Posterior vena cava (tissue), 2 donors: ENCODE results near the gene TFB2M. TPM values are rescaled to one million over a fixed set of nuclear protein-coding genes. Genes with fewer than 3 reads are reported as not detected.

Experiments used
- DNase-seq: peaks from one replicate; pipeline ENCODE4 v3.0.0-alpha.2; 2020; ENCODE audit warnings: low spot score
- intact Hi-C, 2 donors: fragments of 100-400 bp; cut with DNase I; formaldehyde crosslinking; loops; one replicate each; pipeline versions ENCODE4 v1.14.1 to v1.14.2; 2022 to 2023
- total RNA-seq, 2 donors: library from RNA; stranded (reverse); fragmentation: NEBNext Ultra II Directional; extraction: Animal tissue kit (Norgen Biotek cat#: 25700); gene quantifications; one replicate each; pipeline ENCODE4 v1.2.1, GENCODE V29; 2021
- donor health status: DM: yes; HTN: yes; CAD: no.
- donor health status: DM: yes; HTN: yes; CAD: no.

The TFB2M gene
- total RNA-seq, 2 donors from 2014 or later: 6.9 to 7.3 TPM

DNA sequence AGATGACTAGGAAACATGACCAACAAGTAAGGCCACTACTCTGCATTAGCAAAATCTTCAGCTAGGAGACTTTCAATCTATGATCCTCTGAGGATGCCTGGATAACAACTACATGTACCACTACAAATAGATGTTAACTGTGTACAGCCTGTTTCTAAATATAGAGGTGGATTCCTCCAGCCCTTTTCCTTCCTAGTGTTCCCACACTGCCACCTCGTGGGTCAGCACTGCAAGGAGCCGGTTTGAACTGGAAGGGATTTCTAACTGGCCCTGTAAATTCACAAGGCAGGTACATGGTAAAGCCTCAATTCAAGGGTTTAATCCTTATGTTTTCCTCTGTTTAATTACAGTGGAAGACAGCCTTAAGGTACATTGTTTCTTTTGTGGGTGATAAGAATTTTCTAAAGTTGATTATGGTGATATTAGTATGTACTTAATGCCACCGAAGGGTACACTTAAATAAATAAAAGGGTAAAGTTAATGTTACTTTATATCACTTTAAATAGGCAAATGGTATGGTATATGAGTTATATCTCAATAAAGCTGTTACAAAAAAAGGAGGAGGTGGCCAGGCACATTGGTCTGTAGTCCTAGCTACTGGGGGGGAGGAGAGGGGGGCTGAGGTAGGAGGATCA lies 73.3 kb downstream of the TFB2M start:
- intact Hi-C loops: loop anchor here in 1 of 2 donors (2.0 kb wide), 1 partner anchor 1340 kb away; no protein-coding TSS in a partner anchor
- peak; percentile 85 for DNase-seq

DNA sequence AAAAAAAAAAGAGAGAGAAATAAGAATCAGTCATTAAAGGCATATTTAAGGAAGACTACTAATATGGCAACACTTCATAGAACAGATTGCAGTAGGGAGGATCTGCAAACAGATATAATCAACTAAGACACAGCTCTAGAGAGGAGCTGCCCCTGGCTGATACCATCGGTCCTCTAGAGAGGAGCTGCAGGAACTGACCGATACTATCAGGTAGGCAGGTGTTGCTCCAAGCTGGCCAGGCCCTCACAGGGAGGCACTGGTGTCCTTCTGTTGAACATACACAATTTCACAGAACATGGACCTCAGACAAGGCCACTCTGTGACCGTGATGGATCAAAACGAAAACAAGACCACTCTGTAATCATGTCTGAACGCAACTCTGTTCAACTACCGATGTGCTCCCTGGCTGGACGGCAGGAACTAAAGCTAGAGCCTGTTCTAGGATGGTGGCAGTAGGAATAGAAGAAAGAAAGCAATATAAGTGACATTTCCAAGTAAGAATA lies 74.5 kb downstream of the TFB2M start:
- intact Hi-C loops: loop anchor here in 1 of 2 donors (2.0 kb wide), 1 partner anchor 1339 kb away; no protein-coding TSS in a partner anchor
- DNase-seq: no peak

Other genes with a start within 250 kb of the TFB2M start
- gene SMYD3, start 59.0 kb downstream of the TFB2M start, total RNA-seq: 10 to 100 TPM; 16.7 to 18.2 TPM
- gene CNST, start 195 bp upstream of the TFB2M start, total RNA-seq: 10 to 100 TPM; 27.9 to 29.8 TPM
- gene SCCPDH, start 158.1 kb upstream of the TFB2M start, total RNA-seq: 10 to 100 TPM; 22.7 to 23.2 TPM